Measurements from ENCODE around the gene FNBP1L. TPM values are rescaled to one million over a fixed set of nuclear protein-coding genes. Genes with fewer than 3 reads are reported as not detected.

FNBP1L gene
- polyA plus RNA-seq, 1 experiment, result 5.5 TPM

- H3K27me3 ChIP-seq (ENCODE audit: control insufficient read depth, insufficient read depth, low read length), result no peaks in the 10 kb centered on the region
- no peak overlapping the region for H3K4me3 ChIP-seq (ENCODE audit: low read depth, low read length)
- TF ChIP-seq CTCF (IDR thresholded peaks at IDR 0.05; ENCODE audit: insufficient read depth, low read depth, low read length), result no peak
- DNase-seq (ENCODE audit: low read depth), result no peak
- H3K36me3 ChIP-seq (ENCODE audit: control insufficient read depth, insufficient read depth, low read length), result peaks cover 19% of the 10 kb centered on the region
- POLR2A ChIA-PET, result no interaction called here
- CTCF ChIA-PET, result no interaction called here
These were observed 144.0 kb downstream of the FNBP1L start for GRCh38 chr1:93591676-93592550.

- DNase-seq (ENCODE audit: low read depth), result no peak
- TF ChIP-seq CTCF (IDR thresholded peaks at IDR 0.05; ENCODE audit: insufficient read depth, low read depth, low read length), result no peak
- no peaks in the 10 kb centered on the region for H3K27me3 ChIP-seq (ENCODE audit: control insufficient read depth, insufficient read depth, low read length)
- ChIA-PET POLR2A (no interaction called here), CTCF (interaction anchor here (0.6 kb wide), 1 partner anchor 19 kb away, joined by 3 read pairs; no protein-coding TSS in a partner anchor)
- H3K4me3 ChIP-seq (ENCODE audit: low read depth, low read length), result no peak overlapping the region
- peaks cover 17% of the 10 kb centered on the region for H3K36me3 ChIP-seq (ENCODE audit: control insufficient read depth, insufficient read depth, low read length)
These were observed 144.6 kb downstream of the FNBP1L start for GRCh38 chr1:93592551-93592949.

GRCh38 chr1:93593854-93594602 lies 146.1 kb downstream of the FNBP1L start:
- TF ChIP-seq CTCF (IDR thresholded peaks at IDR 0.05; ENCODE audit: insufficient read depth, low read depth, low read length), result no peak
- no peak for DNase-seq (ENCODE audit: low read depth)
- ChIA-PET POLR2A (no interaction called here), CTCF (interaction anchor here (1.1 to 1.4 kb wide), 3 partner anchors 12 to 289 kb away, joined by 4 to 5 read pairs (median 5); no protein-coding TSS in a partner anchor)
- no peaks in the 10 kb centered on the region for H3K27me3 ChIP-seq (ENCODE audit: control insufficient read depth, insufficient read depth, low read length)
- peaks cover 9% of the 10 kb centered on the region for H3K36me3 ChIP-seq (ENCODE audit: control insufficient read depth, insufficient read depth, low read length)
- no peak overlapping the region for H3K4me3 ChIP-seq (ENCODE audit: low read depth, low read length)

- Histone ChIP-seq H3K27me3 (ENCODE audit: control insufficient read depth, insufficient read depth, low read length) (no peaks in the 10 kb centered on the region), H3K36me3 (ENCODE audit: control insufficient read depth, insufficient read depth, low read length) (peaks cover 4% of the 10 kb centered on the region; the same call in 1 of the 2 replicates), H3K4me3 (ENCODE audit: low read depth, low read length) (no peak overlapping the region)
- POLR2A ChIA-PET, result no interaction called here
- TF ChIP-seq CTCF (IDR thresholded peaks at IDR 0.05; ENCODE audit: insufficient read depth, low read depth, low read length), result no peak
- CTCF ChIA-PET, result interaction anchor here (1.1 to 1.4 kb wide), 4 partner anchors 11 to 290 kb away, joined by 3 to 5 read pairs (median 4); no protein-coding TSS in a partner anchor
- no peak for DNase-seq (ENCODE audit: low read depth)
These were observed 146.6 kb downstream of the FNBP1L start for GRCh38 chr1:93594603-93594880.

- CTCF ChIA-PET, result interaction anchor here (1.1 to 1.4 kb wide), 3 partner anchors 12 to 291 kb away, joined by 3 to 5 read pairs (median 3); no protein-coding TSS in a partner anchor
- no peak for TF ChIP-seq CTCF (IDR thresholded peaks at IDR 0.05; ENCODE audit: insufficient read depth, low read depth, low read length)
These were observed 147.3 kb downstream of the FNBP1L start for GRCh38 chr1:93595266-93595665.

More at GRCh38 chr1:93595266-93595665, 147.3 kb downstream of the FNBP1L start:
- H3K4me3 ChIP-seq (ENCODE audit: low read depth, low read length), result no peak overlapping the region
- POLR2A ChIA-PET, result no interaction called here
- no peaks in the 10 kb centered on the region for H3K27me3 ChIP-seq (ENCODE audit: control insufficient read depth, insufficient read depth, low read length)
- H3K36me3 ChIP-seq (ENCODE audit: control insufficient read depth, insufficient read depth, low read length), result peaks cover 4% of the 10 kb centered on the region; the same call in 1 of the 2 replicates
- no peak for DNase-seq (ENCODE audit: low read depth)

Measured in BJ (cell line).